SHP77 (cell line): ENCODE results near the gene DGKZ.

Source experiments
- DNase-seq, 2 experiments: peaks; one replicate each; lab custom pipeline; 2025; lab: John Stamatoyannopoulos, UW

Gene DGKZ

DNA sequence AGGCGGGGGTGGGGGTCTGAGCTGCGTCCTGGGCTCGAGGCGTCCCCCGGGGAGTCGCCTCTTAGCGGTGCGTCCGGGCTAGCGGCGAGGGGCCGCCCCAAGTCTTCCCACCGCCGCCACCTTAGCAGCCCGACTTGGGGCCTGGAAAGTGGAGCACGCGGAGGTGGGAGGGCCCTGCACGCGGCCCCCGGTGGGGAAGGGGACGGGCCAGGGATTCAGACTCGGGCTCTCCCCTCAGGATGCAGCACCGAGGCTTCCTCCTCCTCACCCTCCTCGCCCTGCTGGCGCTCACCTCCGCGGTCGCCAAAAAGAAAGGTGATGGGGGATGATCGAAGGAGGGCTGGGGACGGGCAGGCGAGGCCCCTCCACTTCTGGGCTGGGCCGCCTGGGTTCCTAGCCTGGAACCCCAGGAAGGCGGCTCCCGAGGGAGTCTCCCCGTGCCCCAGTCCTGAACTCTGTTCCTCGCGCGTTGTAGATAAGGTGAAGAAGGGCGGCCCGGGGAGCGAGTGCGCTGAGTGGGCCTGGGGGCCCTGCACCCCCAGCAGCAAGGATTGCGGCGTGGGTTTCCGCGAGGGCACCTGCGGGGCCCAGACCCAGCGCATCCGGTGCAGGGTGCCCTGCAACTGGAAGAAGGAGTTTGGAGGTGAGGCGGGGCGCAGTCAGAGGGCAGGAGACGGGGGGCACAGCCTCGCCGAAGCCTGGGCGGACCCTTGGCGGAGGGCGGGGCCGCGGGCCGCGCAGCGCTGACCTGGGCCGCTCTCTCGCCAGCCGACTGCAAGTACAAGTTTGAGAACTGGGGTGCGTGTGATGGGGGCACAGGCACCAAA lies 34.8 kb downstream of the DGKZ start:
- no peak for DNase-seq

DNA sequence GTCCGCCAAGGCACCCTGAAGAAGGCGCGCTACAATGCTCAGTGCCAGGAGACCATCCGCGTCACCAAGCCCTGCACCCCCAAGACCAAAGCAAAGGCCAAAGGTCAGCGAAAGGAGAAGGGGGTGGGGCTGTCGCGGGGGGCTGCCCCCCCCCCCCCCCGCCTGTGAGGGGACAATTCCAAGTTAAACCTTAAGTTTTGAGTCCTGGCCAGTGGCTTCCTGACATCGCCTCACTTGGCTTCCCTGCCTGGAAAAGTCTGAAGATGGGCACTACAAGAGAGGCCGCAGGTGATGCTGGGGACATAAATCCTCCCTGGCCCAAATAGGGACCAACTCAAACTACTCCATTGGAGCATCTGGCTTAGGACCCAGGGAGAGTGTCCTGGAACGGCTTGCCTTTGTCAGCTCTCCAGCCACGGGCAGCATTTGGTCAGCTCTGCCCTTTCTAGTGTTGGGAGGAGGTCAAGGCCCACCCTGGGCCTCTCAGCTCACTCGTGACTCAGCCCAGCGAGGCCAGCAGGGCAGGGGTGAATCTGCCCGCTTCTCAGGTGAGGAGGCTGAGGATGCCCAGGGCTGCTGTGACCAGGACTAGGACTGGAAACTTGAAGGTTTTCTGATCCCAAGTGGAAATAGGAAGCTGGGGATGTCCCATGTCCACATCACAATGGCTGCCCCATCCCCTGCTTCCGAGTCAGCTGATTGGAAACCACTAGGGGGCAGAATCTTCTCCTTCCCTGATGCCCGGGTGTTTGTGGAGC lies 35.6 kb downstream of the DGKZ start:
- peak; percentile 50 to 59 for DNase-seq

DNA sequence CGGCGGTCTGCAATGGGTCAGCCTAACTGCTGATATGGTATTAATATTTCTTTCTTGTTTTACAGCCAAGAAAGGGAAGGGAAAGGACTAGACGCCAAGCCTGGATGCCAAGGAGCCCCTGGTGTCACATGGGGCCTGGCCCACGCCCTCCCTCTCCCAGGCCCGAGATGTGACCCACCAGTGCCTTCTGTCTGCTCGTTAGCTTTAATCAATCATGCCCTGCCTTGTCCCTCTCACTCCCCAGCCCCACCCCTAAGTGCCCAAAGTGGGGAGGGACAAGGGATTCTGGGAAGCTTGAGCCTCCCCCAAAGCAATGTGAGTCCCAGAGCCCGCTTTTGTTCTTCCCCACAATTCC lies 36.1 kb downstream of the DGKZ start:
- no peak for DNase-seq

DNA sequence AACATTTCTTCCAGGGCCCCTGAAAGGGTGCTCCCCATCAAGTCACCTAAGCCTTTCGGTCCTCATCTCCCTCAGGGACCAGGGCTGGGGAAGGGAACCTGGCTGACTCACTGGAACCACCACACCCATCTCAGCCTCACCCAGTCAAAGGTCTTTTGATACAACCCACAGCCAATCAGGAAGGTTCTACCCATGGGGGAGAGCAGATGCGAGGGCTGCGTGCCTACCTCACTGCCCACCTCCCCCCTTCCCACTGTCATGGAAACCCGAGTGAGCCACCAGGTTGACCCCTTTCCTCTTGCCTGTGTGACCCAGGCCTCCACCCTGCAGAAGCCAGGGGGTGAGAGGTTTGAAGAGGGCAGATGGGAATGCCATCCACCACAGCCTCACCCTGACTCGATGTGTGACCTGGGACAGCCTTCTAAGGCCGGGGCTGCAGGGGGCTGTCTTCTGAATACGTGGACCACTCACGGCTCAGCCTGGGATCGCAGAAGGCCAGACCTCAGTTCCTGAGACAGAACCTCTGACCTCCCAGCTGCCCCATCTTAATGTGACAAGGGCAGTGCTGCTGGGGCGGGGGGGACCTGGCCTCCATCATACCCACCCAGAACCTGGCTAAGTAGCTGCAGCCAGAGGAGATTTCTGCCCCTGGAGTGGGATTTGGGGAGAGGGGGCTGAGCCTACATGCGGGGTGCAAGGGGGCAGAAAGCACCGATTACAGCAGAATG lies 36.9 kb downstream of the DGKZ start:
- no peak for DNase-seq

DNA sequence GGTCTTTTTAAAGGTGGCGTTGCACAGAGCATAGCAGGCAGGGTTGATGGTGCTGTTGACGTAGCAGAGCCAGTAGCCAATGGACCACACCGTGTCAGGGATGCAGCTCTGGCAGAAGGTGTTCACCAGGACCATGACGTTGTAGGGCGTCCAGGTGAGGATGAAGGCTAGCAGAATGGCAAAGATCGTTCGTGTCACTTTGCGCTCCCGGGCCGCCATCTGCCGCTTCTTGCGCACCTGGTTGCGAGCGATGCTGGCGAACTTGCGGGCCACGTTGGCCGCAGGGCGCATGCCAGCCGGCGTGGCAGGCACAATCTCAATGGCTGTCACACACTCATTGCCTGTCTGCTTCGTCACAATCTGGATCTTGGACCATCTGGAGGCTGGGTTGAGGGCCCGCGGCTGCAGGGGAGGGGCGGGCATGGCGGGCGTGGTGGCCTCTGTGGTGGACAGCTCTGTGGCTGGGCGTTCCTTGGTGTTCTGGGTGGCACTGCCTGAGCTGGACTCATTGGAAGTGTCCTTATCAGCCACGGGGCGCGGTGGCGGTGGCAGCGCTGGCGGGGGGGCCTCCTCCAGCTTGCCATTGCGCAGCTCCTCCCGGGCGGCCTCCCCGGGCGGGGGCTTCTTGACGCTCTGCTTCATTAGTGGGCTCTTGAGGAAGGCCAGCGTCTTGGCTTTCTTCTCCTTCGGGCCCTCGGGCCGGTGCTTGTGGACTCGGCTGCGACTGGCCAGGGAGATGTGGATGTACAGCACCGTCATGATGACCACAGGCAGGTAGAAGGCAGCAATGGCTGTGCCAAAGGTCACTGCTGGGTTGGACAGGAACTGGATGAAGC lies 38.1 kb downstream of the DGKZ start:
- DNase-seq = no peak

DNA sequence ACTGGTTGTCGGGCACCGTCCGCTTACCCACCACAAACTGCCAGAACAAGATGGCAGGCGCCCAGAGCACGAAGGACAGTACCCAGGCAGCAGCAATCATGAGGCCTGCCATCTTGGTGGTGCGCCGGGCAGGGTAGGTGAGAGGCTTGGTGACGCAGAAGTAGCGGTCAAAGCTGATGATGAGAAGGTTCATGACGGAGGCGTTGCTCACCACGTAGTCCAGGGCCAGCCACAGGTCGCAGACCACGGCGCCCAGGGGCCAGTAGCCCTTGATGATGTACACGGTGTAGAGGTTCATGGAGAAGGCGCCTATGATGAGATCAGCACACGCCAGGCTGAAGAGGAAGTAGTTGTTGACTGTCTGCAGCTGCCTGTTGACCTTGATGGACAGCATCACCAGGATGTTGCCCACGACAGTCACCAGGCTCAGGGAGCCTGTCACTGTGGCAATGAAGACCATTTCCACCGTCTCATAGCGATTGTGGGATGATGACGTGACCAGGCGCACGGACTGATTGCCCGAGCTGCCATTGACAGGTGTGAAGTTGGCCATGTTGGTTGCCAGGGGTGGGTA lies 38.8 kb downstream of the DGKZ start:
- DNase-seq = no peak

DNA sequence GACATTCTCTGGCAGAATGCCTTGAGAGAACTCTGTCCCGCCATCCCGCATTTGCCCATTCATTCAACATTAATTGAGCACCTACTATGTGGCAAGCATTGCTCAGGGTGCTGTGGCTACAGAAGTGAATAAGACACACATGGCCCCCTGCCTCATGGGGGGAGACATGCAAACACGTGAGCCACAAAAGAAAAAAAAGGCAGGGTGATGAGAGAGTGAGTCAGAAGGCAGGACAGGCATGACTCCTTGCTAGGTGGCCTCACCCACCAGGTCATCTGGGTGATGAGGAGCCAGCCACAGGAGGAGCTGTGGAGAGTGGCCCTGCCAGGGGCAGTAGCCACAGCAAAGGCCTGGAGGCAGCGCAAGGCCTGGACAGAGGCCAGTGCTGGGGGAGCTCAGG lies 39.4 kb downstream of the DGKZ start:
- DNase-seq = no peak

DNA sequence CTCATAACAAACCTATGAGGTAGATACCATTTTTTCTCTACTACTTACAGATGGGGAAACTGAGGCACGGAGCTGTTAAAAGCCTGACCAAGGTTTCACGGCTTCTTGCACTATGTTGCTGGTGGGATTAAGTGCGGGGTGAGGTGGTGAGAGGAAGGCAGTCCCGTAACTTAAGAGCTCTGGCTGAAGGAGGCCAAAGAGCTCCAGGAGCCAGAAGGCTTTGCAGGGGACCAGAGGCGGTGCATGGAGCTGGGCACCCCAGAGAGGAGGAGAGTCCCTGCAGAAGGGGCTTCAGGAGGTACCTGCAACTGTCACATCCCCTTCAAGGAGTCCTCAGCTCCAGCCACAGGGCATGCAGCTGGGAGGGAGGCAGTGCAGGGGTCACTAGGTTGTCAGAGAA lies 40.2 kb downstream of the DGKZ start:
- DNase-seq = no peak

DNA sequence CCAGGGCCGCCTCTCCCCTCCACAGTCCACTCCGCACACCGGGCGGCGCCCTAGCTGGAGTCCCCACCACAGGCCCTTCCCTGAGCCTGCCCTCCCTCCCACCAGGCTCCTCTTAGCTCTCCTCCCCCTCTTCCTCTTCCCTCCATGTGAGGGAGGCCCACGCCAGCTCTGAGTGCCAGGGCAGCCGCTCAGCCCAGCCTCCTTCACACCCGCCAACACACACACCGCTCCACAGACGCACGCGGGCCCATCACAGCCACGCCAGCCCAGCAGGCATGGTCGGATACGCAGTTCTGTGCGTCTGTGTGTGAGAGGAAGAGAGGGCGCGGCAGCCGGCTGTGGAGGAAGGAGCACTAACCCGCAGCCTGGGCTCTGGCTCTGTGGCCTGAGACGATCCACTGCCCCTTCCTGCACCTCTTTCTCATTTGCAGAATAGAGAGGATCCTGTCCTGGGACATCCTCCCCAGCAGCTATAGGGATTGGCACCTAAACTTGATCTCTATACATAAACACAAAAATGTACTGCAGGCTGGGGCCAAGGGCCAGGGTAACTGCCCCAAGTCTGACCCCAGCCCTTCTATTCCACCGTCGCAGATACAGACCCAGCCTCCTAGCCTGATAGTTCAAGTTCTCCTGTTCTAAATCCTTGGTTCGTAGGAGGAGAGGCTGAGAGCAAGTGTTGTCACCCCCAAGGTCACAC lies 40.8 kb downstream of the DGKZ start:
- DNase-seq = no peak

DNA sequence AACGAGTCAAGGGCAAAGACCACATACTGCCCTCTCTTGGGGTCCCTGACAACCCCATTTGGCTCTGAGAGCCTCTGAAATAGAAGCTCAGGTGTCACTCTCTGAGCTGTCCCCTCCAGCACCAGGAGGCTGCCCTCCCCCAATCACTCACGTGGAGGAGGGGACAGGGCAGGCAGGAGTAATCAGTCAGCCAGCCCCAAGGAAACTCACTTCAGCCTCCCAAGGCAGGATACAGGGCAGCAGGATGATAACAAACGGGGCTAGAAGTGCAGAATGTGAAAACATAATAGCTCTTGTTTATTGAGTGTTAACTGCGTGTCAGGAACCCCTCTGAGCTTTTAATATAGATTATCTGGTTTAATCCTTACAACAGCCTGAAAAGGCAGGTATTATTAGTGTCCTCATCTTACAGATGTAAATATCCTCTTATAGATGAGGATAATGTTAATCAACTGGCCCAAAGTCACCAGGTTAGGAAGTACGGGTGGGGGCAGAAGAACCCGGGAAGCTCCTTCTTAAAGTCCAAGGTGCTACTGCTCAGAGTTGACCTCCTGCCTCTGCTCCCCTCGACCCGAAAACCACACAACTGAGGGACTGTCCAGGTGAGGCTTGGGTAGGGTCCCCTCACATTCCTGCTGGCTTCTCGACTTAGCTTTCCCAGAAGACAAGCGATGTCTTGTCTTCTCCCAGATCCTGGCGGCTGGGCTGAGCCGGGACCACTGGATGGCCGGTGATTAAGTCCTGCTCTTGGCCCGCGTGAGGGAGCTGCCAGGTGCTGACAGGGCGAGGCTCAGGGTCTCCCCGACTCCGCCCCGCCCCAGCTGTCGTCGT lies 41.6 kb downstream of the DGKZ start:
- no peak for DNase-seq

DNA sequence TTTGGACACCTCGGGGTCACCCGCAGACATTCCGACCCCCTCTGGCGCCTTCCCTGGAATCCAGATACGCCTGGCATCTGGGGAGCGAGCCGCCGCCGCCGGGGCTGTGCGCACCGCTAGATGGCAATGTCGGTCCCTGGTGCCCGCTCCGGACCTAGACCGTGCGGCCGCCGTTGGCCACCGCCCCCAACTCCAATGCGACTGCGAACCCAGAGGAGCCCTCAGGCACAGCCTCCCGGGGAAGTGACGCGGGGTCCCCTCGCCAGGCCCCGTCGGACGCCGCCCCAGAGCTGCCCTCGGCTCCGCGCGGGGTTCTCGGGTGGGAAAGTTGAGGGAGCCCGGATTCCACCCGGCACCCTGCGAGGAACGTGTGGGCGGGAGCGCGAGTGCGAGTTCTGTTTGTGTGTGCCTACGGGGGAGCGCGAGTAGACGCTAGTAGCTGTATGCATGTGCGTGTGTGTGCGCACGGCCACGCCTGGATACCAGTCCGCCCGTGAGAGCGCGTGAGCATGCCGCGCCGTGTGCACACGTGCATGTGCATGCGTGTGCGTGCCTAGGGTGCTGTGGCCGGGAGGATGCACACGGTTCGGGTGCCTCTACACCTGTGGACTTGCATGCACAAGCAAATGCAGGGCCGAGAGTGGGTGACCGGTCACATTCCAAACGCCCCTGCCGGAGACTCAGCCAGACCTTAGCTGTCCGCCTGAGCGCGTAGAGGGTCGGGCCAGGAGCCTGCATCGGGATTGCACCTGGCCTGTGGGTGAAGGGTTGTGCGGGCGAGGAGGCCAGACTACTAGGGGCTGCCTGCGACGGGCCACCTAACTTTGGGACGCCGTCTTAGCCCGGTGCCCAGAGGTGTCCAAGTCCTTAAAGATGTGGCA lies 42.4 kb downstream of the DGKZ start:
- peak; percentile 57 to 77 for DNase-seq

DNA sequence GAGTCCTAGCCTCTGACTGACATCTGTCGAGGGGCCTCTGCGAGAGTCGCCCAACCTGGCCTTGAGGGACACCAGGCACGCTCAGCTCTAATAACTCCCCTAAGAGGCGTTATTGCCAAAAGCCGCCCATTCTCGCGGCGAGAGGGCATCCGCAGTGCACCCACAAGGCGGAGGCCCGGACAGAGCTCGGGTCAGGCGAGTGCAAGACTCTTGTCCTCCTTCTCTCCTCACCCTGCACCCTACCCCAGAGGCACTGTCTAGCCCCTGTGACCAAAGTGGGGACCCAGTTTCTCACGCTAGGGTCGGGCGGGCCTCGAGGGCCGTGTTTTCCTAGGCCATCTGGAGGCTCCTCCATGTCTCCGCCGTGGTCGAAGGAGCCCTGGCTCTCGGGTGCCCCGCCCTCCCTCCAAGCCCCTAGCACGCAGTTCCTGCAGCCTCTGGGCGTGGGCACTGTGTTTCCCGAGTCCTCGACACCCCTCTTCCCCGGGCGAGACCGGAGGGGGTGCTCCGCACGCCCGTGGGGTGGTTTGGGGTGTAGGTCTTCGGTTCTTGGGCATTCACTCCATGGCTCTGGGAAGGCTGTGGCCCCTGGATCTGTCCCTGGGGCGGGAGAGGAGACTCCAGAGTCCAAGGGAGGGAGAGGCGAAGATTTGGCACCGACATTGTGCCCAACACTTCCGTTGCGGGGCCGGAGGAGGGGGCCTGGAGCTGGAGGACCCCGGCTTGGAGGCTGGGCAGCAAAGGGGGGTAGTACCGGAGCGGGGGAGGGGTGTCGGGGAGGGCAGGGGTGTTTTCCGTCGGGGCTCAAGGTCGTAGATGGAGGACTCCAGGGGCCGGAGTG lies 43.3 kb downstream of the DGKZ start:
- no peak for DNase-seq

DNA sequence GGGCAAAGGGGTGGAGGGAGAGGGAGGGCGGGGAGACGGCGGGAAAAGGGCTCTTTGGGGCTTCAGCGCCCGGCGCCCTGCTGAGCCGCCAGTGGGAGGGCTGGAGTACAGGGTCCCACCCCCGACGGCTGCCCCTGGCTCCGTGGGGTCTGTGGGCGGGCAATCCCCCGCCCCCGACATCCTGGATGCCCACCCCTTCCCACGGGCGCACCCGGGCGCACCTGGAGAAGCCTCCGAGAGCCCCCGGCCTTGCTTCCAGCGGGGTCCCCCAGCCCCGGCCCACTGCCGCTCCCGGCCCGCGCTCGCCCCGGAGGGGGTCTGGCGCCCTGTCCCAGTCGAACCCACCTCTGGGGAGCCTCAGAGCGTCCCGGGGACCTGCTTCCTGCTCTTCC lies 43.9 kb downstream of the DGKZ start:
- no peak for DNase-seq

DNA sequence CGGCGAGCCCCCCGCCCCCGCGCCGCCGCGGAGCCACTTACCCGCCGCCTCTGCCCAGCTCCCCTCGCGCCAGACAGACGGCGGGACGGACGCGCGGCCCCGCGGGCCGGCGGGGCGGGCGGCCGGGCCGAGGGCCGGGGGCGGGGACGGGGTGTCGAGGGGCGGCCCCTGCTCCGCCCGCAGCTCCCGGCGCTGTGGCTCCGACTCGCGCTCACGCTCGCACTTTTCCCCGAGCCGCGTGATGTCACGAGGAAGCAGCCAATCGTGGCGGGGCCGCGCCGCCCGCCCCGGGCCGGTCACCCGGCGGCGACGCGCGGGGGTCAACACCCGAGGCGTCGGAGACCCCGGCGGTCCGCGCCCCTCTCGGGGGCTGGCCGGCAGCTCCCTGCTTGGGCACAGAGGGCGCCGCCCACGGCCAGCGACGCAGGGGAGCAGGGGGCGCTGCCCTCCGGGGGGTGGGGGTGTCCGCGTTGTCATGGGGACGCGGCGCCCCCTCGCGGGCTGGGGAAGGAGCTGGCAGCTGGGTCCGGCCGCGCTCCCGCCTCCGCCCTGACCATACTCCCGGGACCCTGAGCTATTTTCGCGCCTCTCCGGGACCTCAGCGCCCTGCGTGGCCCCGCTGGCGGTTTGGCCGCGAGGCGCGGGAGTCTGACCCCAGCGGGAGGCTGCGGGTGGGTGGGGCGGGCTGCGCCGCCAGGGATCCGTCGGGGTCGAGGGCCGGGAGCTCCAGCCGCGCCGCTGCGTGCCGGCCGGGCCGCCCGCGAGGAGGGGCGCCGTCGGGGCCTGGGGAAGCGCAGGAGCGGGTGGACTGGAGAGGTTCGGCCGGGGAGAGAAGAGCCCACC lies 44.5 kb downstream of the DGKZ start, which contains the start of gene CHRM4:
Gene CHRM4 (minus strand): TSS at position 199 of the 843 bp plus-strand sequence. CDS start 5,219 bp downstream, outside the sequence.
- DNase-seq = peak; percentile 58 to 68

DNA sequence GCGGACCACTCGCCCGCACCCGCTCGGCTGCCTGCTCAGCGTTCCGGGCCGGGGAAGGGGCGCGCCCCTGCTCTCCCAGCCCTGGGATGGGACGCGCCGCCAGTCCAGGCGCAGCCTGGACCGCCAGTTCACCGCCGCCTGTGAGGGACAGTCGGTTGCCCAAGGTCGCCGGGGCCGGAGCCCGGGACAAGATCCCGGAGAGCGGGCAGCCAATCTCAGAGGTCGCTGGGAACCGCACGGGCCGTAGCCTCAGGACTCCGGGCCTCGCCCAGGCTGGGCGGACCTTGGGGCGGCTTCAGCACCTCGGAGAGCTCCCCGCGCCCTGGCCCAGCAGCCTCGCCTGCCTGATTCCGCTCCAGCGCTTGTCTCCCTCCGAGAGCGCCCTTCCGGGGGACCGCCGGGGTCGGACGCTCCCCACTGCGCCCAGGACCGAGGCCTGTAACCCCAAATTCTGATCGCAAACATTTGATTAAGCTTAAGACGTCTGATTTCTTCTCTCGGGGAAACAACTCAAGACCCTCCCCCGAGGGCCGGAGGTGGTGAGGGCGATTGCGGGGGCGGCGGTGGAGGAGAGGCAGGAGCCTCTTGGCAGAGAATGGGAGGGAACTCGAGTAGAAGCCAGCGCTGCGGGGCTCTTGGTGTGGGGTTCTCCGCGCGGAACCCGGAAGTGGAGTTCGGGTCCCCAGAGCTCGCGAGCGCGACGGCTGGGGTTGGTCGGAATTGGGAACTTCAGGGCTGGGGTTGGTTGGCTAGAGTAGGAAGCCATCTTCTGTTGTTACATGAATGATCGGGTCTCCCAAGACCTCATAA lies 45.4 kb downstream of the DGKZ start:
- DNase-seq = no peak

DNA sequence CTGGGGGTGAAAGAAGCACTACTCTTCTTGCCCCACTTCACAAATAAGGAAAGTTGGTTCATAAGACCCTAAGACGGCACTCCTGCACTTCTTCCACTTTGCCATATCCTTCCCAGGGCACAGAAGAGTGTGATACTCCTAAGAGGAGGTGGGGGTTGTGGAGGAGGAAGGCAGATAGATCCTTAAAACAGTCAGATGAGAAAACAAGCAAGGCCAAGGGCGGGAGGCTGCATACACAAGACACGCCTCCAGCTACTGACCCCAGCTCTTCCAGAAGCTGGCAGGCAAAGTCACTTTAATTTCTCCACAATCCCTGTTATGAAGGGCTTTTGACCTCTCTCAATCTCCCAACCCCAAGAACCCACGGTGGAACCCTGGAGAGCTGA lies 46.0 kb downstream of the DGKZ start:
- DNase-seq = no peak
